Adipose tissue (tissue), 3 donors: ENCODE results near the gene FBF1. TPM values are rescaled to one million over a fixed set of nuclear protein-coding genes. Genes with fewer than 3 reads are reported as not detected.
"Not testable (repeated sequence)": the region's sequence is repeated elsewhere in the genome, so short reads cannot be mapped to it uniquely, and the experiment has no call there.

Source experiments
- H3K27ac ChIP-seq: one replicate; pipeline ENCODE4 v1.5.1; 2013; ENCODE audit warnings: low read depth, low read length
- WGBS, 3 donors: extraction: QIAGEN DNeasy Blood & Tissue Kit; methylation state at CpG; one replicate each; pipeline ENCODE4 v1.1.7; 2013; 5-methylcytosine and 5-hydroxymethylcytosine counted together
- polyA plus RNA-seq, 3 donors: library from polyadenylated mRNA; stranded (reverse); fragments of 200-250 nt; gene quantifications; one replicate each; pipeline ENCODE4 v1.2.3, GENCODE V29; 2013
- donor health status: healthy with polysubstance abuse.
- donor health status: Bipolar disorder and iron deficiency.
- donor health status: healthy.

FBF1 gene
- polyA plus RNA-seq, 3 donors, result 2.5 to 5.5 (median 3.8) TPM

GRCh38 chr17:75899767-75900468 is 40.9 kb downstream of the FBF1 start:
- H3K27ac ChIP-seq, result no peak overlapping the region
- 88 to 89% (median 89%) methylated on average over 23 of the region's 23 CpGs for WGBS, 3 donors

GRCh38 chr17:75899353-75899752 is 41.5 kb downstream of the FBF1 start:
- 86 to 94% (median 90%) methylated on average over 13 of the region's 13 CpGs for WGBS, 3 donors
- H3K27ac ChIP-seq, result no peak overlapping the region

GRCh38 chr17:75898791-75899190 is 42.1 kb downstream of the FBF1 start:
- 96 to 97% (median 97%) methylated on average over 16 of the region's 16 CpGs for WGBS, 3 donors

GRCh38 chr17:75898065-75898464 is 42.8 kb downstream of the FBF1 start:
- no peak overlapping the region for H3K27ac ChIP-seq
- WGBS, 3 donors, result 86 to 93% (median 87%) methylated on average over 8 of the region's 8 CpGs

More at GRCh38 chr17:75898791-75899190, 42.1 kb downstream of the FBF1 start:
- no peak overlapping the region for H3K27ac ChIP-seq

GRCh38 chr17:75897160-75898019 is 43.5 kb downstream of the FBF1 start:
- H3K27ac ChIP-seq, result no peak overlapping the region
- 46 to 62% (median 48%) methylated on average over 30 to 37 of the region's 37 CpGs for WGBS, 3 donors

- 0 to 1% (median 1%) methylated on average over 60 to 102 of the region's 102 CpGs for WGBS, 3 donors
- no peak within 1 kb of the TSS for H3K27ac ChIP-seq
Measured at GRCh38 chr17:75896415-75897159, 44.3 kb downstream of the FBF1 start, which contains the start of gene TRIM65. TRIM65 (minus strand) TSS chr17:75896951; CDS start chr17:75896937, 14 bp downstream.

GRCh38 chr17:75895370-75896155 is 45.3 kb downstream of the FBF1 start:
- no peak overlapping the region for H3K27ac ChIP-seq
- 21 to 45% (median 24%) methylated on average over 28 of the region's 28 CpGs for WGBS, 3 donors

GRCh38 chr17:75894049-75894733 is 46.7 kb downstream of the FBF1 start:
- 71 to 83% (median 73%) methylated on average over 22 of the region's 22 CpGs for WGBS, 3 donors
- H3K27ac ChIP-seq, result no peak overlapping the region

- no peak overlapping the region for H3K27ac ChIP-seq
- 90 to 94% (median 92%) methylated on average over 18 of the region's 18 CpGs for WGBS, 3 donors
Measured at GRCh38 chr17:75893305-75894048, 47.4 kb downstream of the FBF1 start.

- H3K27ac ChIP-seq, result no peak overlapping the region
- WGBS, 3 donors, result 88 to 90% (median 90%) methylated on average over 16 of the region's 16 CpGs
Measured at GRCh38 chr17:75892556-75893224, 48.2 kb downstream of the FBF1 start.

- no peak overlapping the region for H3K27ac ChIP-seq
- WGBS, 3 donors, result 82 to 83% (median 83%) methylated on average over 32 of the region's 32 CpGs
Measured at GRCh38 chr17:75891605-75892555, 49.0 kb downstream of the FBF1 start.

- 85 to 95% (median 93%) methylated on average over 31 of the region's 31 CpGs for WGBS, 3 donors
- no peak overlapping the region for H3K27ac ChIP-seq
Measured at GRCh38 chr17:75891022-75891604, 49.7 kb downstream of the FBF1 start.

- no peak overlapping the region for H3K27ac ChIP-seq
- 74 to 82% (median 79%) methylated on average over 6 of the region's 6 CpGs for WGBS, 3 donors
Measured at GRCh38 chr17:75889454-75889853, 51.4 kb downstream of the FBF1 start.

GRCh38 chr17:75888484-75888883 is 52.4 kb downstream of the FBF1 start:
- WGBS, 3 donors, result 84 to 85% (median 84%) methylated on average over 6 of the region's 6 CpGs
- no peak overlapping the region for H3K27ac ChIP-seq

- 80 to 83% (median 80%) methylated on average over 9 of the region's 9 CpGs for WGBS, 3 donors
- H3K27ac ChIP-seq, result not testable (repeated sequence)
Measured at GRCh38 chr17:75885860-75886259, 55.0 kb downstream of the FBF1 start.
